ENCODE data around the gene SLAMF8.

The SLAMF8 gene

DNA sequence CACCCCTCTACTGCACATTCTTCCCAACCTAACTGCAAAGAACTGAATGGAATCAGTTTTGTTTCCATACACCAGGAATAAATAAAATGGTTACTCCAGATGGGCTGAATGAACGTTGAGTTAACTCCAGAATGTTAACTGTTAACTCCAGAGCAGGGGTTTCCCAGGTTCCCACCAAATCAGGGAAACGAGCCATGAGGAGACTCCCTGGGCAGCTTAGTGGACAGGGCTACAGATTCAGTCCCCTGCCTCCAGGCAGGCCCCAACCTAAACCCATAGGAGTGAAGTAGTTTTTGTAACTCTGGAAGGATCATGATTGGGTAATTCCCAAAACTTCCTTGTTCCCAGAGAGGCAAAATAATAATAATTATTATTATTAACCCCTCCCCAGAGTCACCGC is 21.7 kb downstream of the SLAMF8 start:
- no peak for ATAC-seq

DNA sequence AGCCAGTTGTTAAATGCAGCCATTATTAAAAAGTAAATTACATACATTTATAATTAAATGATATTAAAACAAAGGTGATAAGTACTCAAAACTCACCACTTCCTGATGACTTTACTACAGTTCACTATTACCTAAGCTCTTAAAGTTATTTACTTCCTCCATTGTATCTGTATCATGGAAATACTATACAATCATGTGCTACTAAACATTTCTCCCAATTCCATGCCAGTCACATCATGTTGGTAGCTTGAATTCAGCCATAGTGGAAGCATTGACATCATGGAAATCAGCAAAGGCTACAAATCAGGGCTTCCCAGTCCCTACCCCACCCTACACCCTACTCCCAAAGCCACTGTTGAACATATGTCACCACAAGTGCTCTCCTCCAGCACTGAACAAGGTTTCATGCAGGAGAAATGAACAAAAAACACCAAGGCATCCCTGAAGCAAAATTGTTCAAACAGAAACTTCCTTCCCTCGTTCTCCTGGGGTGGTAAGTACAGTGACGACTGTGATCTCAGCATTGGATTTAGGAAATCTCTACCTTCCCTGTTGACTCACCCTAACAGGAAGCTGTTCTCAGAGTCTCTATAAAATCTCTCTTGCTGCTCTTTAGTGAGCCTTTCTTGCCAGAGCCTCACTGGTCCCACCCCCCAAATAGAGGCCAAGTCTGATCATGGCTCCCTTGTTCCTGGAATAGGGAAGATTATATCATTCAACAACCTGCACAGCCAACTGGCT is 23.1 kb downstream of the SLAMF8 start:
- DNase-seq (no peak), ATAC-seq (no peak)

More for the DNA sequence above, 21.7 kb downstream of the SLAMF8 start:
- no peak for DNase-seq

DNA sequence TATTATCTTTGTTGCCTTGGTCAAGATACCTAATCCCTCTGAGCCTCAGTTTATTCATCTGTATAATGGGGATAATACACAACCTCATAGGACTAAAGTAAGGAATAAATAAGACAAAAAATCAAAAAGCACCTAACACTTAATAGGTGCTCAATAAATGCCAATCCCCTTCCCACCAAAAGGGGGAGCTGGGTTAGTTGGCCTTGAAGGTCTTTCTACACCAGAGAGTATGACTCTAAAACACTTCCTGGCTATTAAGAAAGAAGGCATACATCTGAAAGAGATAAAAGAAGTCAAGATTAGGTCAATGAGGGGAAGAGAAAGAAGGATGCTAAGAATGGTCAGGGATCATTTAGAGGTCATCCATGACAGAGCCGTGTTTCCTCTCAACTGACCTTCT is 24.7 kb downstream of the SLAMF8 start:
- ATAC-seq (no peak), DNase-seq (no peak)

DNA sequence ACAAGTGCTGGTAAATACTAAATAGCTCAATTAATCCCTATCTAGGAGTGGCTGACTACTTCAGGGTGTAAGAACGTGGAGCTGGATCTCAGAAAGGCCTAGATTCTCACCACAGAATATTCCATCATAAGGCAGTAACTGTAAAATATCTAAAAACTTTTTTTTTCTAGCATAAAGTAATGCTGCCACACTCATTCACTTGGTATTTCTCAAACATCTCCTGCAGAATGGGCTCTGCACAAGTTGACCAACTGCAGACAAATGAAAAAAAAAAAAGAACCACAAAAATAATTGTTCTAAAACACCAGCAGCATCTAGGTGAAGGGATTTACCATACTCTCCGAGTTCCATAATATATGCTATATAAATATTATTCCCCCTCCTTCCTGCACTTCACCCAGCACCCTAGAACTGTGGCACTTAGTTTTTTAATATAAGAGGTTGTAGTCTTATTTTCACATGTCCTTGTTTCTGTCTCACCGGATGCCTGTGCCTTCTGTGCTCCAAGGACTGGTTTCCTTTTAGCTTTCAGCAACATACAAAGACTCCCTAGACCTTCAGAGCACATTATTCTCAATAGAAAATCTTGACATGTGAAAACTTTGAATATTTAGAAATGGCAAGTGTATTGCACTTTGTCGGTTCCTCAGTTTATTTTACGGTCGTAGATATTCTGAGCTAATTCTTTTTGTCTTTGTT is 26.9 kb downstream of the SLAMF8 start:
- ATAC-seq (no peak), DNase-seq (no peak)

DNA sequence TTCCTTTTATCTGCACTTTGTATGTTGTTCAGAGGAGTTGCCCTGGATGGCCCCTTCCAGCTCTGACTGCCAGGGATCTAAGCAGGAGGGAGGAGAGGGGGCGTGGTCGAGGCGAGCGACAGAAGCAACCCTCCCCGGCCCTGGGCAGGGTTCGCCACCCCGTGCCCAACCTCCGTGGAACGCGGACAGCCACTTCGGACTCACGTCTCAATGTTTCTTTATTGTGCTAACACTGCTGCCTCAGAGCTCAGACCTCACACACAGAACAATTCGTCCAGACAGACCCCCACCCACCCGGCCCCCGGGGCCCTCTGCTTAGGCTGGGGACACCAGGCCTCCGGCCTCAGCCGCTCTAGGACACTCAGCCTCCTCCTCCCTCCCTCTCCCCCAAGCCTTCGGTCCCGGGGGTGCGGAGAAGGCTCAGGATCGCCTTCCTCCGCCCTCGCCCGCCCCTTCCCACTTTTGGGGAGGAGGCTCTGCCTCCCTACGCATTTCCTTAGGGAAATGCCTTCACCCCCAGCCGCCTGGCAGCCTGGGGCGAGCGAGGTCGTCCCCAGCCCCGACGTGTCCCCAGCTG is 27.5 kb downstream of the SLAMF8 start:
- no peak for ATAC-seq
- peak; percentile 50 for DNase-seq

DNA sequence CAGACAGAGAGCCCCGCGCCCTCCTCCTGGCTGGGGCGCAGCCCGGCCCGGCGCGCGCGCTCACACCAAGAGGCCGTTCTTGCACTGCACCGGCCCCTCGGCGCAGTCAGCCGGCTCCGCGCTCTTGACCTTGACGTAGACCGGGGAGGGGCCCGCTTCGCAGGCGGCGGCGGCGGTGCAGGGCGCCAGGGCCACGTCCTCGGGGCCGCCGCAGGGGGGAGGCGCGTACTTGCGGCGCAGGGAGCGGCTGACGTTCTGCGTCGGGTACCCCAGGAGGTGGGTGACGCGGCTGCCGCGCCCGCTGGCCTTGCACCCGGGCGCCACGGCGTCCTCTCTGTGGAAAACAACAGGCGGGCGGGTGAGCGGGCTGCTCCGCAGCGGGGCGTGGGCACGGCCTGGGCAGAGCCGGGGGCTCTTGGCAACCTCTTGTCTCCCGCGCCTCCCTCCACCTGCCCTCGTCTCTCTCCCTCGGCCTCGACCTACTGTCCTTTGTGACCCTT is 28.1 kb downstream of the SLAMF8 start:
- DNase-seq, result peak; percentile 82

DNA sequence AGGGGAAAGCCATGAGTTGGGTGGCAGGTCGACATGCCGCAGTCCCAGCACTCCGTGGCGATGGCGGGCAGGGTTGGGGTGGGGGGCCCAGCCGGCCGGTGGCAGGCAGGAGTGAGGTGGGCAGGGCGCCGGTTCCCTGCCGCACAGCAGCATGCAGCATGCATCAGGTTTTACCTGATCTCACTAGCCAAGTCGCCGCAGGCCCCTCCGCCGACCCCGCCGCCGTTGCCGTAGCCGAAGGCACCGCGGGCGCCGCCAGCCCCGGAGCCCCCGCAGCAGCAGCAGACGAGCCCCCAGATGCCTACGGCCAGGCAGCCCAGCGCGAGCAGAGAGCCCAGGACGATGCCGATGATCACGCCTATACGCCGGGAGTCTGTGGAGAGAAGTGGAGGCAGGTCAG is 29.0 kb downstream of the SLAMF8 start:
- ATAC-seq, result no peak
- no peak for DNase-seq

More for the DNA sequence above, 28.1 kb downstream of the SLAMF8 start:
- ATAC-seq, result peak; percentile 95

DNA sequence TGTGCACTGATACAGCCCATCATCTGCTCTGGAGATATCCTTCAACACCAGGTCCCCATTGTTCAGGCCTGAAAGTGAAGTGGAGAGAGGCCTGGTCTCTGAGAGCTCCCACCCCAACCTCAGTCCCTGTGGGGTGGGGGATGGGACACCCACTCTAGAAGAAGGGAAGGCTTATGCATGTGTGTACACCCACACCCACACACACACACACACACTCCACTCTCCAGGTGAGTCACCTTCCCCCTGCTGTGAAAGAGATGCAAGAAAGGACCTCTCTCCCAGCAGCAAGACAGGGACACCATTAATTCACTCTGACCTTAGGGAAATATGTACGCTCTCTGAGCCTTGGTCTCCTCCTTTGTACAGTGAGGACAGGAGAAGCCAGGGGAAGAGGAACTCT is 29.9 kb downstream of the SLAMF8 start:
- no peak for DNase-seq
- ATAC-seq, result no peak

DNA sequence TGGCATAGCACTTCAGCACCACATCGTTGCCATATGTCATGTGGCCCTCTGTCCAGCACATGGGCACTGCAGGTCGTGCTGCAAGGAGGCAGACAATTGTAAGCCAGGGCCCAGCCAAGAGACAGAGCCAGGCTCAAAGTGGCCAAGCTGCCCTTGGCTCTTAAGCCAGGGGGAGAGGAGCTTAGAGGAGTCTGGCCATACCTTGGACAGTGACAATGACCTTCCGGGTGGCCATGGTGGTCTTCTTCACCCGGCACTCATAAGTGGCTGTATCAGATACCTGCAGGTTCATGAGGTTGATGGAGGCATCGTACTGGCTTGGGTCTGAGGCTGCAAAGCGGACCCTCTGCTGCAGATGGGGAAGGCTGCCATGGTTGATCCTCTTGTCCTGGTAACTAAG is 31.2 kb downstream of the SLAMF8 start:
- ATAC-seq, result no peak
- no peak for DNase-seq

DNA sequence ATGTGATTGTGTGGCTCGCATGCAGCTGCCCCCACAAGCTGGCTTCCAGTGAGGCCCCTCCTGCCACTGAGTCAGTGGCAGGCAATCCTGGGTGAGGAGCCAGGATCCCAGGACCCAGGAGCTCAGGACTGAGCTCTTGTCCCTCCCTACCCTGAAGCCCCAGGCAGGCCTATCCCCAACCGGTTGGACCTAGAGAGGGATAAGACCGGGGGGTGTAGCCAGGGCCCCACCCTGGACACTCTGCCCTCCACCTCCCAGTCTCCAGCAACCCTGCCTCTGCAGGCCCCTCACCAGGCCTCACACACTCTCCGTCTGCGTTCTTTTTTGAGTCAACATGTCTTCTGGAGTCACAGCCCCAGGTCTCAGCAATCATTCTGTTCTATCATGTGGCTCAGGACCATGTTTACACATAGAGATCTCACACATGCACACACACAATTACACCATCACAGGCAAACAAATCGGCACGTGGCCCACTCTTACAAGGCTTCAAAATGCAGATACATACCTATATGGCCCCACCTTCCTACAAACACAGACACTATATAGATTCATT is 33.2 kb downstream of the SLAMF8 start:
- DNase-seq (no peak), ATAC-seq (no peak)

DNA sequence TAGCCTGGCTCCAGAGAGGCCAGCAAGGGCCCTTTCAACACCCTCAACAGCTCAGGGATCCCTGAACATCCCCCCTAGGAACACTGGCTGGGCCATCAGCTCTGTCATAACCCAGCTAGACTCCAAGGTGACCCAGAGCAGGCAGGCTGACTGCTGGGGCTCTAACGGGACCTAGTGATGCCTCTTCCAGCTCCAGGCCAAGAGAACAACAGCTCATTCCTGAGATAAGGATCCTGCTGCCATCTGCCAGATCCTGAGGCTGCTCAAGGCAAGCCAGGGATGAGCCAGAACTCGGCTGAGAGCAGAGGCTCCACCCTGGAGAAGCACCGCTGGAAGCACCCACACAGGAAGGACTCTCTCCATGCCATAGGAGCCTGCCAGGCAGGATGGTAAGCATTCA is 33.8 kb downstream of the SLAMF8 start:
- DNase-seq (no peak), ATAC-seq (no peak)

DNA sequence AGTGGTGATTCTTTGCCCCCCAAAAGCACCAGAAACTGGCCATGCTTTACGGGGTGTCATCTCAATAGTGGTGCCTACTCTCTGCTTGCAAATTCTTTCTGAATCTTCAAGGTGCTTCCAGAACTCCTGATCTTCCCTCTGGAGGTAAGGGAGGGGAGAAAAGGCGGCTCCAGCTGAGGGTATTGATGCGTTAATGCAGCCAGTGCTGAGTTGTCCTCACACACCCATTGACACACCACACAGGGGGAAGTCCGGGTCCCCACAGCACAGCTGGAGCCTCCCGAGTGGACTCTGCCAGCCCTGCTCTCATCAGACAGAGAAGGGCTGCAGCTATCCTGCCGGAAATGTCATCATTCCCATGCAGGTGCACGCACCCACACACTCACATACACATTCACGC is 34.5 kb downstream of the SLAMF8 start:
- DNase-seq, result no peak
- no peak for ATAC-seq

DNA sequence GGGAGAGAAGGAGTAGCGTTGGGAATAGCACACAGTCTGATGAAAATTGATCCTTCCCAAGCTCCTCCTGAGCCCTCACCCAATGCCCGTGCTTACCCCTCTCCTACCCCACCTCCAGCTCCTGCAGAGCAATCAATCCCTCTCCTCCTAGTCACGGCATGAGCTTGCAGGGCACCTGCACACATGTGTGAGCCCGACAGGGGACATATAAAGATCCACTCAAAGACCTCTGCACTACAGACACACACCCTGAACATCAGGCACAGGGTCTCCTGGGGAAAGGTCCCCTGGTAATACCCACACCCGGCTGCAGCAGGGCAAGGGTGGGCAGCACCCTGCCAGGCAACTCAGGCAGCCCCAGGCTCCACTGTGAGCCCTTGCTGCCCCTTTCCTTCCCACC is 35.4 kb downstream of the SLAMF8 start:
- DNase-seq (no peak), ATAC-seq (no peak)

DNA sequence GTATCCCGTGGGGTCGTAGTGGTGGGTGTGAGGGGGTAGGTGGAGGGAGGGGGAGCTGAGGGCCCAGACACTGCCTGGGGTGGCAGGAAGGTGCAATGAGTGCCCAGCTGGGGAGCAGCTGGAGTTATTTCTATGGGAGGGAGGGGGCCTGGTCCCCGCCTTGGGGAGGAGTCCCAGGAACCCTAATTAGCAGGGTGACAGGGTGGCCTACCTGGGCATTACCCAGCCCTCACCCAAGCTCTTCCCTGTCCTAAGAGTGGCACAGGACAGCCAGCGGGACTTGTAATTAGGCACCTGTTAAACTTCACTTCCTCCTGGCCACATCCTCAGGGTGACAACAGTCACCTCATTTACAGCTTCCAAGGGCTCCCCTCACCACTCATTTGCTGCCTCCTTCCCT is 35.9 kb downstream of the SLAMF8 start, which contains the start of gene VSIG8:
Gene VSIG8, minus strand, starts transcription at position 101 of the 400 bp plus-strand sequence. CDS start 136 bp downstream, outside the sequence.
- ATAC-seq, result no peak
- DNase-seq, result no peak

DNA sequence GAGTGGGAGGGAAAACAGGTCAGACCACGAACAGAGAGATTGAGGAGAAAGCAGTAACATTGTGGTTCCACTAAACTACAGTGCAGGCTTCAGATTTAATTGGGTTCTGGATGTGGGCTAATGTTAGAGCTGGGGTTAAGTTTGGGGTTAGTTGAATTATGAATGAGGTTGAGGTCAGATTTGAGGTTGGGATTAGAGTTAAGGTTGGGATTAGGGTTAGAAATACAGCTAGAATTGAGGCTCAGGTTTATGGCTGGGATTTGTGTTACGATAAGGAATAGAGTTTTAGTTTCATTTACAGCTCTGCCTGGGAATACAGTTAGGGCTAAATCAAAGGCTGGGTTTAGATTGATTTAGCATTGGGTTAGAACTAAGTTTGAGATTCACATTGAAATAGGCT is 37.6 kb downstream of the SLAMF8 start:
- no peak for ATAC-seq

DNA sequence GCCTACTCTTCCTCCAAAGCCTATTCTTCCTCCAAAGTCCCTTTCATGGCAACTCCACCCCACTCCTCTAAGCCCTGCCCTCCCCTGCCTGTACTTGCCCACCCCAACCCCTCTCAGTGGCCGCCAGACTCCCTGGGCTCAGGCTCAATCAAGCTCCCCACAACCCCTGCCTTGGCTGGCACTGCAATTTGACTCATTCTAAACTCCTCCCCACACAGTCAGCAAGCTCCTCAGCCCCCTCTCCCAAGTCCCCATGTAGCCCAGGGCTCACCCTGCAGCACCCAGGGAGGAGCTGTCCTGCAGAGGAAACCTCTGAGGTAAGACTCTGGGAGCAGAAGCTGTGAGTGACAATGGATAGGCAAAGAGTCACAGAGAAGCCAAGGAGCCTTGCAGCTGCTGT is 39.4 kb downstream of the SLAMF8 start:
- ATAC-seq, result no peak
- no peak for DNase-seq

More for the DNA sequence above, 37.6 kb downstream of the SLAMF8 start:
- DNase-seq, result no peak

DNA sequence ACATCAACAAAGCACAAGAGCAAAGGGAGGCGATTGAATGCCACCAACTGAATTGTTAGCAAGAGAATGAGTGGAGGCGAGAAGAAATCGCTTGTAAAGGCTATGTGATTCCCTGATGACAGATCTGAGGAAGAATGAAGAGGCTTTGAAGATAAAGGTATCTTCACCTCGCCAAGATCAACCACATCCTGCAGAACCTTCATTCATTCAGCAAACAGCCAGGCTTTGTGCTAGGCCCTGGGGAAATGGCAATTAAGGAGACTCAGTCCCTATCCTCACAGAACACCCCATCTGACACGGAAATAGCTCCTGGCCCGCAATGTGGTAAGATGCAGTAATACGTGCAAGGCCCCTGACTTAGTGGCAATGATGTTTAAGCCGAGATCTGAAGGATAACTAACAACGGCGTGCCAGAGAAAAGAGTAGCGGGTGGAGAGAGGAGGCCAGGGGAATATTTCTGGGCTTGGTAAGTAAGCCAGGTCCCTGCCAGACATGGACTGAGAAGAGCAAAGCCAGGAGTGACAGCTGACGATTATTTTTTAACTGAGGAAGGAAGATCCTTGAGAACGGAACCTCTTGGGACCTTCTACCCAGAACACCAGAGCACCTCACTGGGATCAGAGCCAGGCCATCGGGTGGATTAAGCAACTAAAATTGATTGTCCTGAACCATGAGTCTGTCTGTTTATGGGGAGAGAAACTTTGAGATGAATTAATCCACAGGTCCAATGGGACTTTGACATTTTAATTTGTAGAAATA is 40.4 kb downstream of the SLAMF8 start:
- ATAC-seq (no peak), DNase-seq (no peak)

DNA sequence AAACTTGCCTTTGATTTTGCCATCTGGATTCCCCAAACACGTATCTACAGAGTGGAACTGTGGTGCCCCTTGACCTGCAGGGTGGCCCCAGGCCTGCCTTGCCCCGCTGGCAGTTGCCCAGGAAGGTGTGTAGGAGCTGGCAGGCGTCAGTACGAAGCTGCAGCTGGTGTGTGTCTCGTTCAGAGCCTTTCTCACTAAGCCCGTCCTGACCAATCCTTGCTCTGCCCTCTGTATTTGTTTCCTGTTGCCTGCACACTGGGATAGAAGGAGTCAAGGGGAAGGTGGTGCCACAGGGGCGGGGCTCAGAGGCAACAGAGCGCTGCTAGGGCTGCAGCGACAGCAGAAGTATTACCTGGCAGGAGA is 41.0 kb downstream of the SLAMF8 start:
- ATAC-seq, result no peak

DNA sequence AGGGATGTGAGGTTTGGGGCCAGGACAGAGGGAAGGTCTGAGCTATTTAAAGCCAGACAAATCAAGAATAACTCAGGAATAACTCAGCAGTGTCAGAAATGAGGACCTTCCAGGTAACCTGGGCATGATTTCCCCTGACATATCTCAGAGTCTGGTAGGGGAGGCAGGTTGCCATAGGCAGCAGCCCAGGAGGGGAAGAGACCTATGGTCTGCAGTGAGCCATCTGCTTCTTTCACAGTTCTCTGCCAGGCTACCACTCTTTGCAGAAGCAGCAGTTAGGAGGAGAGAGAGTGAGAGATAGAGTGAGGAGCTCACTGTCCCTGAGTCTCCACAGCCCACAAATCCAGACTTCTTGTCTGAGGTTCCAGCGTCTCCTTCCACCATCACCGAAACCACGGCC is 42.1 kb downstream of the SLAMF8 start:
- DNase-seq (no peak), ATAC-seq (no peak)

More for the DNA sequence above, 41.0 kb downstream of the SLAMF8 start:
- no peak for DNase-seq

DNA sequence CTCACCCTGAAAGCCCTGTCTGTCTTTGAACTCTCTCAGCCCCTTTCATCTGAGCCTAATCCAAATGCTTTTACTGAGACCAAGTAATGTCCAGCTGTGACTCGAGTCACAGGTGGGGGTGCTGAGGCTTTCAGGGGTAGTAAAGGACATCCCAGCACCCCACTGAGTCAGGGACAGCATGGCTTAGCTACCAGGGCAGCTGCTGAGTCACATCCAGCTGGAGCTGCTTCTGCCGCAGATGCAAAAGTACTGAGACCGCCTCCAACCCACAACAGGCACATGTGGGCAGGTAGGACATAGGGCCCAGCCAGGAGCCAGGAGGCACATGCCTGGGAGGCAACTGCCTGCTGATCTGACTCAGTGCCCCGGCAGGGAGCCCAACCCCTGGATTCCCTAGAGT is 42.5 kb downstream of the SLAMF8 start:
- peak; percentile 78 for ATAC-seq

DNA sequence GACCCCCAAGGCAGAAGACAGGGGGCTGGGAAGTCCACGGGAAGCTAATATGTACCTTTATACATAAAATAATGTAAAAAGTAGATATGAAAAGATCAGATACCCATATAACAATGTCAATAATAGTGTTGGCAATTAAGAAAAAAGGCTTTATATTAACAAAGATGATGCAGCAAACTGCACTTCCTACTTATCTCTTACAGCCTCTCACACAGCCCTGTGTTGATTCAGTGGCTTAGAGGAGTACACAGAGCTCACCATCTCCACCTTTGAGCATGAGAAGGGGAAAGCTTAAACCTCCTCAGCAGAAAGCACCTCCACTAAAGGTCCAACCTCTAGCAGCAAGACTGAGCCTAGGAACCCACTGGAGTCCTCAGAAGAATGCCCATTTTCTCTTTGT is 42.9 kb downstream of the SLAMF8 start:
- ATAC-seq (no peak), DNase-seq (no peak)

More for the DNA sequence above, 42.5 kb downstream of the SLAMF8 start:
- peak; percentile 32 for DNase-seq

DNA sequence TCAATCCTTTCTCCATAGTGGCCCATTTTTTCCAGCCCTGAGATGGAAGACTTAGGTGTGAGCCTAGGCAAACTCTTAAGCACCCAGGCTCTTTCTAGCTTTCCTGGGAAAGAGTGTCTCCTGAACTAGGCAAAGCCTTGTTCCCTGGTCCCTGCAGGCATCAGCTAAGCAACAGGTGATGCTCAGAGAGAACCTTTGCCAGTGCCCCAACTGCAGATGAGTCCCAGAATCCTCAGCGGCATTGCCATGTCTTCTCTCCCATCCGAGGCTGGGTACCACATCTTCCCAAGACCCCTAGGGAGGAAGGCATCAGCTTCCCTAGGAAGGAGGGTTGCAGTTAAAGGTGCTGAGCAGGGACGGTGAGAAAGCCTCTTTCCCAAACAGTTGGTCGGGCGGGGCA is 44.0 kb downstream of the SLAMF8 start:
- ATAC-seq, result no peak
- DNase-seq, result no peak

All from stimulated activated naive CD8-positive, alpha-beta T cell treated with anti-CD3 and anti-CD28 coated beads, Interleukin-15, Interleukin-2, amounts not matched to agents 100 U/mL and 50 U/mL, for 24 hours (primary cell).